HG03175 (cell line): Measurements from ENCODE around the gene C1S.
A peak's percentile ranks its signal among the peaks of the same experiment; 100 is the strongest.
"Not testable (repeated sequence)": the region's sequence is repeated elsewhere in the genome, so short reads cannot be mapped to it uniquely, and the experiment has no call there.

ENCODE experiments used
- ATAC-seq: cut with Tn5 transposase; IDR thresholded peaks from one replicate; pipeline ENCODE4 v1.9.1; 2021; ENCODE audit warnings: mild to moderate bottlenecking, moderate library complexity; ENCODE audit not compliant: unreplicated experiment

The C1S gene

DNA sequence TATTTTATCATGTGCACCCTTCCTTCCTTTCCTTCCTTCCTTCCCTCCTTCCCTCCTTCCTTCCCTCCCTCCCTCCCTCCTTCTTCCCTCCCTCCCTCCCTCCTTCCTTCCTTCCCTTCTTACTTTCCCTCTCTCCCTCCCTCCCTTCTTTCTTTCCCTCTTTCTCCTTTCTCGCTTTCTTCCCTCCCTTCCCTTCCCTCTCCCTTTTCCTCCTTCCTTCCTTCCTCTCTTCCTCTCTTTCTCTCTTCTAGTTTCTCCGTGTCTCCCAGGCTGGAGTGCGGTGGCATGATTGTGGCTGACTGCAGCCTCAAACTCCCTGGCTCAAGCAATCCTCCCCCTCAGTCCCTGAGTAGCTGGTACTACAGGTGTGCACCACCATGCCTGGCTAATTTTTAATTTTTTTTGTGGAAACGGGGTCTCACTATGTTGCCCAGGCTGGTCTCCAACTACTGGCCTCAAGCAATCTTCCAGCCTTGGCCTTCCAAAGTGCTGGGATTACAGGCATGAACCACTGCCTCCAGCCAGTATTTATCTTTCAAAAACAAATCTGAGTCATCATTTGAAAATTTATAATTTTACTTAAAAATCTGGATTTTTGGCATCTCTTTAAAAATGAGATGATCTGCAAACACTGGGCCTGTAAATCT, 40.7 kb downstream of the C1S start:
- no peak for ATAC-seq

DNA sequence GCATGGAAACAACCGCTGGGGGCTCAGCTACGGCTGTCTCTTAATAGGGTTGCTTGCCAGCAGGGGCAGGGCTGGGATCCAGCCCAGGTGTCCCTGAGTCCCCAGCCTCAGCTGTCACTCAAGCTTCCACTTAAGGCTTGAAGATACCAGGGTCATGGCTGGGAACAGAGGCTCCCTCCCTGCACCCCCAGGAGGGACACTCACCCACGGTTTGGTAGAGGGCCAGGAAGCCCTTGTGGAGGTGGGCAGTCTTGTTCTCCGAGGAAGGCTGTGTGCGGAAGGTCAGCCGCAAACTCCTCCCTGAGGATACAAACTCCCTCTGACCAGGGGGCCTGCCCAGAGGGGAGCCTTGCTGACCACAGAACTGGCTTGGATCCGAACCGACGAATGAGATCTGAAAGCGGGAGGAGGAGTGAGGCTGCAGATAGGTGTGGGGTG, 41.2 kb downstream of the C1S start:
- no peak for ATAC-seq

- ATAC-seq: no peak
Observed at GRCh38 chr12:7102582-7102981, 42.1 kb downstream of the C1S start.

- no peak for ATAC-seq
Observed at GRCh38 chr12:7103837-7104584, 43.5 kb downstream of the C1S start.

- ATAC-seq: no peak
Observed at GRCh38 chr12:7106082-7106481, 45.6 kb downstream of the C1S start.

- not testable (repeated sequence) for ATAC-seq
Observed at GRCh38 chr12:7107181-7107580, 46.7 kb downstream of the C1S start.

GRCh38 chr12:7107636-7108002, 47.1 kb downstream of the C1S start:
- no peak for ATAC-seq

DNA sequence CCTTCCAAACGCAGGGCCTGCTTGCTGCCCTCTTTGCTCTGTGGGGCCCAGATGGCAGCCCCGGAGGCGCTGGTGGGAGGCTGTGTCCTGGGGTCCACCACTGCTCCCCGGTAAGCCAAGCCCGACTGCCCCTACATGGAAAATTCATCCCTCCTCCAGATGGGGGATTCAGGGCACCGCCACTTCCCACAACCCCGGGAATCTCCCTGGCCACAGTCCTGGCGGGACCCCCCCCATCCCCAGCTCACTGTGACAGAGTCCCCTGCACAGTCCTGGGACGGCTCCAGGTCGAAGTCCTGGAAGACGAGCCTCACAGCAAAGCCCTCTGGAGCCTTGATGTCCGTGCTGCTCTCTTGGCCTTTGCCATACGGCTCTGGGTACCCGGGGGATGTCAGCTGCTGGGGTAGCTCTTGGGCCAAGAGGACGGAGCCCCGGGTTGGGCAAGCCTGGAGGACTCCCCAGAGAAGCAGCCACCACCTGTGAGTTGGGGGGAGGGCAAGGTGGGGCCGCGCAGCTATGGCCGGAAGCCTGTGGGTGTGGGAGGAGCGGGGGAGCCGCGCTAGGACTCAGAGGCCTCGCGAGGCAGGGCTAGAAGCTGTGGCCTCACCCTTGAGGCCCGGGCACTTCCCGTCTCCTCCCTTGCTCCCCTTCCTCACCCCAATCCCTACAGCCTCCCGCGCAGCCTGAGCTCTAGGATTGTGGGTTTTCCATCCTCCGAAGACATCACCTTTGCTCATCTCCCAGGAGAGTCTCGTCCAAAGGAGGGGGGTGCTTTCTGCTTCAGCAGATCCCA, 47.7 kb downstream of the C1S start:
- peak; percentile 91 for ATAC-seq

GRCh38 chr12:7108796-7109571, 48.5 kb downstream of the C1S start, which contains the start of gene C1RL:
C1RL (minus strand) TSS chr12:7109214; CDS start chr12:7109180, 34 bp downstream.
- ATAC-seq: no peak

- no peak for ATAC-seq
Observed at GRCh38 chr12:7109572-7109920, 49.0 kb downstream of the C1S start.

- no peak for ATAC-seq
Observed at GRCh38 chr12:7110661-7111060, 50.1 kb downstream of the C1S start.

GRCh38 chr12:7112041-7112440, 51.5 kb downstream of the C1S start:
- ATAC-seq: no peak

GRCh38 chr12:7113389-7113871, 52.9 kb downstream of the C1S start:
- no peak for ATAC-seq

DNA sequence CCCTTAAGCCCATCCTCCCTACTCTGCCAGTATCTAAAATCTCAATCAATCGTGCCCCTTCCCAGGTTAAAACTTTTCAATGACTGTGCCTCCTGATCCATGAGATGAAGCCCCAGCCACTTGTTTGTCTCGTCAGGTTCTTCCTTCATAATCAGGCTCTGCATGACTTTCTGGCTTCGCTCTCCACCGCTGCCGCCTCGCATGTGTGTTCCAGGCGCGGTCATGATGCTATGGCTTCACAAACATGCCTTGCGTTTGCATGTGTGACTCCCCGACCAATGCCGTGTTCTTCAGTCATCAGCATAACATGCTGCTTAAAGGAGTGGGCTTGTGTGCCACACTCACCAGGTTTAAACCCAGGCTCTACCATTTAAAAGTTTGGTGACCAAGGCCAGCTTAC, 53.5 kb downstream of the C1S start:
- ATAC-seq: no peak

DNA sequence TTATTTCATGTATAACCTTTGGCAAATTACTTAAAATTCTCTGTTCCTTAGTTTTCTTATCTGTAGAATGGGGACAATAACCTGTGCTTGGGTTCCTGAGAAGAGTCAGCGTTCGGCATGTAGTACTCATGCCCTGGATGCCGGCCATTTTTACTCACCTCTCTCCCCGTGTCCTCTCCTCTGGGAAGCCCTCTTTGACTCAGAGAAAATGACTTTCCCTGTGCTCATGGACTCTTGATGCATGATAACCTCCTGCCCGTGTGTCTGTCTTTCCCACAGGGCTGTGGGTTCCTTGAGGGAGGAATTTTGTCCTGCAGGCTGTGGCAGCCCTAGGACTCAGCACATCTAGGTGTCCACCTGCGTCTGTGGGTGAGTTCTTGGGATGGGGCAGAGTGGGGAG, 54.3 kb downstream of the C1S start:
- ATAC-seq: no peak

- ATAC-seq: no peak
Observed at GRCh38 chr12:7116196-7116595, 55.7 kb downstream of the C1S start.

GRCh38 chr12:7116916-7117315, 56.4 kb downstream of the C1S start:
- ATAC-seq: no peak

DNA sequence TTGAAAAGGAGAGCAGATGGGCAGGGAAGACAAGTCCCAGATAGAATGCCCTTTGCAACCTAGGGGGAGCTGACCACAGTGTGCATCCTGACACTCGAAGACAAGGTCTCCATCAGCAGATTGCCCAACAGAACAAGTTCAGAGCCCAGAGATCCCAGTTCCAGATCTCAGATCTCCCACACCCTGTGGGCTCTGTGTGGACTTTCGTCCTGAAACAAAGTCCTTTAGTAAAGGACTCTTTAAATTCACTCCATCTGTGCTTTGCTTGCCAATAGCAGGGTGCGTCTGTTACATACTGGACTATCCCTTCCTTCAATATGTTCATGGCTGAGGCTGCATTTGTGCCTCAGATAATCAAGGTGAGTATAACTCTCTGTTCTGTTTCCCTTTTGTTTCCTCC, 57.2 kb downstream of the C1S start:
- no peak for ATAC-seq

DNA sequence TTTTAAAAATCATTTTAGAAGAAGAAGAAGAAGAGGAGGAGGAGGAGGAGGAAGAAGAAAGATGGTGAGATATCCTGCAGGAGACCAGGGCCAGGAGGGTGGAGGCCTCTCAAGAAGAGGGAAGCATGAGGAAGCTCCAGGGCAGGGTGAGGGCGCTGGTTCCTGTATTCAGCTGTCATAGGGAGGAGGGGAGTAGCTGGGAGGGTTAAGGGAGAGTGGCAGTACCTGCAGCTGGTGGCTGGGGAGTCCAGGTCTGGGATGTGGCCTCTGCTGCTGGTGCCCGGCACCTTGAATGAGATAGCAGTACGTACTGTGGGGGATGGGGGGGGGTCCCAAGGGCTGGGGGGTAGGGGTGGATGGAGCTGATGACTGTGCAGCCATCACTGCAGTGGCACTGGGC, 58.4 kb downstream of the C1S start:
- ATAC-seq: no peak

GRCh38 chr12:7120166-7120565, 59.6 kb downstream of the C1S start:
- ATAC-seq: no peak
